ENCODE data around the gene DLK1.

DLK1 gene

DNA sequence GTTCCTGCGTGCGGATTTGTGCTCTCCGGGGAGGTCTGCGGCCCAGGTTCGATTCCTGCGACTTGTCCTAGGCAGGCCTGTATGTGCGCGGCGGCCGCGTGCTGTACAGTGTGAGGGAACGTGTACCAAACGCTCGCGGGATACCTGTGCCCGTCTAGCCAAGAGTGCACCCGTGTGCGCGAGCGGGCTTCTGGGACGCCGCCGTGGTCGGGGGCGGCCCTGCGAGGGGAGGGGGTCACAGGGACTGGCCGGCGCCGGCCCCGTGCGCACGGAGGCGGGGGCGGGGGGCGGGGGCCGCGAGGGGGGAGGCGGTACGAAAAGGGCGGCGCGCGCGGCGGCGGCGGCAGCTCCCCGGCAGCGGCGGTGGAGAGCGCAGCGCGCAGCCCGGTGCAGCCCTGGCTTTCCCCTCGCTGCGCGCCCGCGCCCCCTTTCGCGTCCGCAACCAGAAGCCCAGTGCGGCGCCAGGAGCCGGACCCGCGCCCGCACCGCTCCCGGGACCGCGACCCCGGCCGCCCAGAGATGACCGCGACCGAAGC is at the start of gene DLK1:
TSS of gene DLK1 (plus strand) at position 343 of the 536 bp plus-strand sequence. CDS start at position 520, 177 bp downstream.
- no peak for ATAC-seq
- no peak within 1 kb of the TSS for H3K4me3 Mint-ChIP-seq

DNA sequence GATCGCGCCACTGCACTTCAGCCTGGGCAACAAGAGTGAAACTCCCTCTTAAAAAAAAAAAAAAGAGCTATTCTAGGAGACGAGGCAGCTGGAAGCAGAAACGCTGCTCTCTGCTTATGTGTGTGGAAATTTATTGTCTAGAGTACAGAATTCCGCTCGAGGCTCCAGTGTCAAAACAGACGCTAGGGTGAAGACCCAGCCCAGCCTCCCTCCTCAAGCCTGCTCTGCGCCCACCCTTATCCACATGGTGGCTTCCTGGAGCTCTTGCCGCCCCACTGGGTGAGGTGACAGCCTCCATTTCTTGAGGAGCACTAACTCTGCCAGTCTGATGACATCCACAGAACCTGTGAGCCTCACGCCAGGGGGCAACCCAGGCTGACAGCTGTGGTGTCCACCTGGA is 49.5 kb upstream of the DLK1 start:
- ATAC-seq = no peak
- Mint-ChIP-seq H3K27ac (no peak overlapping the region), H3K36me3 (no peaks in the 10 kb centered on the region), H3K9me3 (no peaks in the 10 kb centered on the region), H3K4me1 (peaks cover 12% of the 10 kb centered on the region), H3K4me3 (no peak overlapping the region)
- no peak for DNase-seq (ENCODE audit: low spot score in 2 of 2)

More for the DNA sequence above, at the start of gene DLK1:
- Mint-ChIP-seq H3K4me1 (peaks cover 13% of the 10 kb centered on the region), H3K9me3 (no peaks in the 10 kb centered on the region), H3K27ac (no peak within 1 kb of the TSS), H3K36me3 (no peaks in the 10 kb centered on the region)
- no peak for DNase-seq (ENCODE audit: low spot score in 2 of 2)

- no peak overlapping the region for H3K4me3 Mint-ChIP-seq
- no peak for ATAC-seq
- H3K4me1 Mint-ChIP-seq = peaks cover 11% of the 10 kb centered on the region
- H3K27ac Mint-ChIP-seq = no peak overlapping the region
- no peaks in the 10 kb centered on the region for H3K36me3 Mint-ChIP-seq
- no peaks in the 10 kb centered on the region for H3K9me3 Mint-ChIP-seq
- no peak for DNase-seq (ENCODE audit: low spot score in 2 of 2)
These were observed 48.9 kb upstream of the DLK1 start for GRCh38 chr14:100677554-100678468.

- DNase-seq (ENCODE audit: low spot score in 2 of 2) = no peak
- H3K4me3 Mint-ChIP-seq = no peak overlapping the region
- no peak for ATAC-seq
- H3K27ac Mint-ChIP-seq = no peak overlapping the region
- H3K4me1 Mint-ChIP-seq = peaks cover 5% of the 10 kb centered on the region
- H3K9me3 Mint-ChIP-seq = no peaks in the 10 kb centered on the region
- no peaks in the 10 kb centered on the region for H3K36me3 Mint-ChIP-seq
These were observed 48.2 kb upstream of the DLK1 start for GRCh38 chr14:100678469-100678828.

- Mint-ChIP-seq H3K9me3 (no peaks in the 10 kb centered on the region), H3K4me3 (no peak overlapping the region), H3K4me1 (no peaks in the 10 kb centered on the region), H3K36me3 (no peaks in the 10 kb centered on the region), H3K27ac (no peak overlapping the region)
- DNase-seq (ENCODE audit: low spot score in 2 of 2) = no peak
- no peak for ATAC-seq
These were observed 47.5 kb upstream of the DLK1 start for GRCh38 chr14:100679153-100679552.

DNA sequence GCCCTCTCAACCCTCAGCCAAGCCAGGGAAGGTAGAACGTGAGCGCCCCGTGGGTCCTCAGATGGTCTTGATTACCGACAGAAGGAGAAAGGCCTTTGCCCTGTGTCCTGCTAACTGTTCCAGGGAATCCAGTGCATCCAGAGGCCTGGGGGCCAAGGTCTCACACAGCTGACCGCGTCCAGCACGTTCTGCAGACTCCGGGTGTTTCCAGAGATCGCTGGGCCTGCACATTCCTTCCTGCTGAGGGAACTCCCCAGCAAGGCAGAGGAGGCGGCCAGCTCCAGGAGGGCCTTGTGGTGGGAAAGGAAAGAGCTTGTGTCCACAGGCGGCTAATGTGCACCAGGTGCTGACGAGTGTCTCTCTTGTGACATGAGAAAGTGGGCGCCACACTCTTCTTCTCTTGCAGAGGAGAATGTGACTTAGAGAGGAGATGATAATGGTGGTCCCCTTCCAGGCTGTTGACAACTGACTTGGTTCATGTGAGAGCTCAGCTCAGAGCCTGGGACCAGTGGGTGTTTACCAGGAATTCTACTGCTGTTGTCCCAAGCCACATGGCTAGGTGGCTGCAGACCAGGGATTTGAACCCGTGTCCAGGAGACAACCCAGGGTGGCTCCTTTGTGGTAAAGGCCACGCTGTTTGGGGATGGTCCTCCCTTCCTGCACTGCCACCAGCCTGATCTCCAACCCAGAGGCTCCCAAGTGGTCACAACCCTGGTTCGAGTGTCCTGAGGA is 46.8 kb upstream of the DLK1 start:
- no peaks in the 10 kb centered on the region for H3K36me3 Mint-ChIP-seq
- no peak overlapping the region for H3K27ac Mint-ChIP-seq
- ATAC-seq (no peak), DNase-seq (ENCODE audit: low spot score in 2 of 2) (no peak)
- H3K4me1 Mint-ChIP-seq = no peaks in the 10 kb centered on the region
- no peaks in the 10 kb centered on the region for H3K9me3 Mint-ChIP-seq
- H3K4me3 Mint-ChIP-seq = no peak overlapping the region

- Mint-ChIP-seq H3K27ac (peak overlapping the region; percentile 68), H3K4me3 (no peak overlapping the region), H3K4me1 (no peaks in the 10 kb centered on the region), H3K9me3 (no peaks in the 10 kb centered on the region), H3K36me3 (no peaks in the 10 kb centered on the region)
- ATAC-seq = no peak
- no peak for DNase-seq (ENCODE audit: low spot score in 2 of 2)
These were observed 46.1 kb upstream of the DLK1 start for GRCh38 chr14:100680439-100681051.

- no peaks in the 10 kb centered on the region for H3K9me3 Mint-ChIP-seq
- H3K4me1 Mint-ChIP-seq = no peaks in the 10 kb centered on the region
- H3K27ac Mint-ChIP-seq = peak overlapping the region; percentile 68
- no peak overlapping the region for H3K4me3 Mint-ChIP-seq
- DNase-seq (ENCODE audit: low spot score in 2 of 2) (no peak), ATAC-seq (no peak)
- no peaks in the 10 kb centered on the region for H3K36me3 Mint-ChIP-seq
These were observed 45.6 kb upstream of the DLK1 start for GRCh38 chr14:100681111-100681510.

DNA sequence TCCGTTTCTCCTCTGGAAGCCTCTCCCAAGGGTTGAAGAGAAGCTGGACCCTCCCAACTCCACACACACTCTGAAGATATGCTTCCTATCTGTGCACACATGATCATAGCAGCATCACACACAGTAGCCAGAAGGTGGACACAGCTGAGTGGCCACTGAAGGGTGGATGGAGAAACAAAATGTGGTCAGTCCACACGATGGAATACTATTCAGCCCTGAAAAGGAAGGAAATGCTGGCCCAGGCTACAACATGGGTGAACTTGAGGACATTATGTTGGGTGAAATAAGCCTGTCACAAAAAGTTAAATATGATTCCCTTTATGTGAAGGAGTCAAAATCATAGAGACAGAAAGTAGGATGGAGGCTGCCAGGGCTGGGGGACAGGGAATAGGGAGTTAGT is 43.9 kb upstream of the DLK1 start:
- H3K27ac Mint-ChIP-seq = no peak overlapping the region
- no peak overlapping the region for H3K4me3 Mint-ChIP-seq
- no peak for DNase-seq (ENCODE audit: low spot score in 2 of 2)
- no peaks in the 10 kb centered on the region for H3K4me1 Mint-ChIP-seq
- no peaks in the 10 kb centered on the region for H3K9me3 Mint-ChIP-seq
- H3K36me3 Mint-ChIP-seq = peaks cover 4% of the 10 kb centered on the region
- ATAC-seq = no peak

- no peak for ATAC-seq
- Mint-ChIP-seq H3K9me3 (no peaks in the 10 kb centered on the region), H3K4me3 (no peak overlapping the region), H3K36me3 (peaks cover 4% of the 10 kb centered on the region), H3K27ac (no peak overlapping the region), H3K4me1 (no peaks in the 10 kb centered on the region)
- DNase-seq (ENCODE audit: low spot score in 2 of 2) = no peak
These were observed 43.1 kb upstream of the DLK1 start for GRCh38 chr14:100683578-100683977.

- Mint-ChIP-seq H3K4me3 (no peak overlapping the region), H3K4me1 (no peaks in the 10 kb centered on the region), H3K36me3 (peaks cover 4% of the 10 kb centered on the region), H3K27ac (no peak overlapping the region), H3K9me3 (no peaks in the 10 kb centered on the region)
- DNase-seq (ENCODE audit: low spot score in 2 of 2) = no peak
- ATAC-seq = peak; percentile 27
These were observed 42.5 kb upstream of the DLK1 start for GRCh38 chr14:100684154-100684553.

DNA sequence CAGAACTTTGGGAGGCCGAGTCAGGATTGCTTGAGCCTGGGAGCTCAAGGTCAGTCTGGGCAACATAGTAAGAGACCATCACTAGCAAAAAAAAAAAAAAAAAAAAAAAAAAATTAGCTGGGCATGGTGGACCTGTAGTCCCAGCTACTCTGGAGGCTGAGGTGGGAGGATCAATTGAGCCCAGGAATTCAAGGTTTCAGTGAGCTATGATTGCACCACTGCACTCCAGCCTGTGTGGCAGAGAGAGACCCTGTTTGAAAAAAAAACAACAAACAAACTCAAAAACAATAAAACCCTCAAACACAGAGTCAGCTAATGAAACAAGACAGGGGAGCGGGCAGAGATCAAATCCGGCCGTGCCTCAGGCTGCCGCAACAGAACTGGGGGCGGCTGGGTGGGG is 41.7 kb upstream of the DLK1 start:
- Mint-ChIP-seq H3K9me3 (no peaks in the 10 kb centered on the region), H3K36me3 (peaks cover 4% of the 10 kb centered on the region), H3K27ac (no peak overlapping the region), H3K4me3 (no peak overlapping the region), H3K4me1 (no peaks in the 10 kb centered on the region)
- no peak for DNase-seq (ENCODE audit: low spot score in 2 of 2)
- no peak for ATAC-seq

DNA sequence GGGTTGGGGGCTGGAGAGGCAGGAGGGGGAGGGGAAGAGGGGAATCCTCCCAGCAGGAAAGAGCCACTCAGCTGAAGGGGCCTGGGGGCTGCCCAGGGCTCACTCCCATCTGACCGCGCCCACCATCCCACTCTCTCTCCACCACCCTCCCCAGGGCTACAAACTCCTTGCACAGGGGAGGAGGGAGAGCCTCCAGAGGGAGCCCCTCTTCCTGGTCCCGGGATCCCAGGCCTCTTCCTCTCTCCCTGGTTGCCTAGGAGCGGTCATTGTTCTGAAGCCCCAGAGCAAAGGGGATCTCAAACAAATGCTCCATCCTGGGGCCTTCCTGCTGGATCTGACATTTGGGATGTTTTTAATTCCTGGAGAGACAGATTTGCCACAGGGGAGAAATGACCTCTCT is 39.8 kb upstream of the DLK1 start:
- Mint-ChIP-seq H3K9me3 (no peaks in the 10 kb centered on the region), H3K36me3 (peaks cover 4% of the 10 kb centered on the region), H3K27ac (no peak overlapping the region), H3K4me1 (no peaks in the 10 kb centered on the region), H3K4me3 (no peak overlapping the region)
- ATAC-seq (no peak), DNase-seq (ENCODE audit: low spot score in 2 of 2) (no peak)

- no peak for DNase-seq (ENCODE audit: low spot score in 2 of 2)
These were observed 39.3 kb upstream of the DLK1 start for GRCh38 chr14:100687386-100687785.

DNA sequence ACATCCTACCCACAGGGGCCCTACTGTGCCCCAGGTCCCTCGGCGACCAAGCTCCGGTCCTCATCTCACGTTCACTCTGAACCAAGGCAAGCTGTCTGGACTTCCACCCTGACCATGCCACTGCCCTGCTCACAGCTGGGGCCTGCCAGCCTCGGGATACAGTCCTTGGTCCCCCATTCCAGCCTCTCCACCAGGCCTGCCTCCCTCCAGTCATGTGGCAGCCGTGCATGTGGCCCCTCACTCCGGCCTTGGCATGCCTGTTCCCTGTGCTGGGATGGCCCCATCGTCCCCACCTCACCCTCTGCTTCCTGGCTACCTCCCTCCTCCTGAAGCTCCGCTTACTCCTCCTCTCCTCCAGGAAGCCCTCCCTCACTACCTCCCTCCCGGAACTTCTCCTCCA is 38.6 kb upstream of the DLK1 start:
- no peak overlapping the region for H3K4me3 Mint-ChIP-seq
- H3K36me3 Mint-ChIP-seq = peaks cover 4% of the 10 kb centered on the region
- no peak for DNase-seq (ENCODE audit: low spot score in 2 of 2)
- no peaks in the 10 kb centered on the region for H3K9me3 Mint-ChIP-seq
- no peak for ATAC-seq
- no peak overlapping the region for H3K27ac Mint-ChIP-seq
- H3K4me1 Mint-ChIP-seq = no peaks in the 10 kb centered on the region

More at GRCh38 chr14:100687386-100687785, 39.3 kb upstream of the DLK1 start:
- Mint-ChIP-seq H3K4me1 (no peaks in the 10 kb centered on the region), H3K27ac (no peak overlapping the region), H3K9me3 (no peaks in the 10 kb centered on the region), H3K36me3 (peaks cover 4% of the 10 kb centered on the region), H3K4me3 (no peak overlapping the region)
- no peak for ATAC-seq
